HEK293T (cell line): Measurements from ENCODE around the gene FAM216A.

Experiments
- ARNT ChIP-seq: fragments of 450-650 bp; IDR thresholded peaks from 2 replicates; pipeline ENCODE4 v1.6.1; 2017; ENCODE audit warnings: mild to moderate bottlenecking
- BHLHE40 ChIP-seq: fragments of 450-650 bp; IDR thresholded peaks from 2 replicates; pipeline ENCODE4 v1.6.1; 2016; ENCODE audit warnings: mild to moderate bottlenecking, moderate library complexity, borderline replicate concordance
- ELF4 ChIP-seq: fragments of 450-650 bp; IDR thresholded peaks from 2 replicates; pipeline ENCODE4 v1.6.1; 2017; ENCODE audit warnings: antibody characterized with exemption
- FOXA1 ChIP-seq: fragments of 450-650 bp; IDR thresholded peaks from 2 replicates; pipeline ENCODE4 v1.6.1; 2016; ENCODE audit warnings: mild to moderate bottlenecking
- FOXK2 ChIP-seq: fragments of 450-650 bp; IDR thresholded peaks from 2 replicates; pipeline ENCODE4 v1.6.1; 2016; ENCODE audit warnings: mild to moderate bottlenecking
- FOXM1 ChIP-seq: fragments of 450-650 bp; IDR thresholded peaks from 2 replicates; pipeline ENCODE4 v1.6.1; 2017; ENCODE audit warnings: mild to moderate bottlenecking, borderline replicate concordance
- HDGF ChIP-seq: fragments of 450-650 bp; IDR thresholded peaks from 2 replicates; pipeline ENCODE4 v1.6.1; 2017; ENCODE audit warnings: antibody characterized with exemption, borderline replicate concordance
- LEF1 ChIP-seq: fragments of 450-650 bp; IDR thresholded peaks from 2 replicates; pipeline ENCODE4 v1.6.1; 2017; ENCODE audit warnings: mild to moderate bottlenecking, borderline replicate concordance
- NFRKB ChIP-seq: fragments of 450-650 bp; IDR thresholded peaks from 2 replicates; pipeline ENCODE4 v1.6.1; 2016; ENCODE audit warnings: mild to moderate bottlenecking, moderate library complexity
- SP1 ChIP-seq: fragments of 450-650 bp; IDR thresholded peaks from 2 replicates; pipeline ENCODE4 v1.6.1; 2017
- SUZ12 ChIP-seq: fragments of 450-650 bp; IDR thresholded peaks from 2 replicates; pipeline ENCODE4 v1.6.1; 2016; ENCODE audit warnings: mild to moderate bottlenecking
- TARDBP ChIP-seq: fragments of 450-650 bp; IDR thresholded peaks from 2 replicates; pipeline ENCODE4 v1.6.1; 2016
- TF ChIP-seq, protein P1 (sequence below): fragments of 450-650 bp; IDR thresholded peaks from 2 replicates; pipeline ENCODE4 v1.6.1; 2016

DNA sequence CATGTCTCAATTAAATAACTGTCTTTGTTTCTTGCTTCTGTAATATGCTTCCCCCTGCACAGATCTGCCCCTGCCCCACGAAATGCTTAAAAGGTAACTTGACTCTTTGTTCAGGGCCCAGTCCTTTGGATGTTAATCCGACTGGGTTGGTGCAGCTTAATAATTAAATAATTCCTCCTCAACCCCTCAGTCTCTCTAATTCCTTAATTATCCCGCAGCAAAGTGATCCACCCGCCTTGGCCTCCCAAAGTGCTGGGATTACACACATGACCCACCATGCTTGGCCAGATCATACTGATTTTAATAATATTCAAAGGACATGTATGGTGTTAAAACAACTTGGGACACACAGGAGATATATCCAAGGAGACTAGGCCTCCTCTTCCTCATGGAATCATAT, 46.9 kb upstream of the FAM216A start:
- no peak for TF ChIP-seq TARDBP
- TF ChIP-seq LEF1 = no peak
- TF ChIP-seq HDGF = no peak
- no peak for TF ChIP-seq SP1
- TF ChIP-seq FOXM1 = no peak
- no peak for TF ChIP-seq FOXK2
- TF ChIP-seq, protein P1, sequence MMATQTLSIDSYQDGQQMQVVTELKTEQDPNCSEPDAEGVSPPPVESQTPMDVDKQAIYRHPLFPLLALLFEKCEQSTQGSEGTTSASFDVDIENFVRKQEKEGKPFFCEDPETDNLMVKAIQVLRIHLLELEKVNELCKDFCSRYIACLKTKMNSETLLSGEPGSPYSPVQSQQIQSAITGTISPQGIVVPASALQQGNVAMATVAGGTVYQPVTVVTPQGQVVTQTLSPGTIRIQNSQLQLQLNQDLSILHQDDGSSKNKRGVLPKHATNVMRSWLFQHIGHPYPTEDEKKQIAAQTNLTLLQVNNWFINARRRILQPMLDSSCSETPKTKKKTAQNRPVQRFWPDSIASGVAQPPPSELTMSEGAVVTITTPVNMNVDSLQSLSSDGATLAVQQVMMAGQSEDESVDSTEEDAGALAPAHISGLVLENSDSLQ = no peak
- no peak for TF ChIP-seq NFRKB
- TF ChIP-seq ELF4 = no peak
- no peak for TF ChIP-seq ARNT
- no peak for TF ChIP-seq FOXA1
- no peak for TF ChIP-seq SUZ12
- TF ChIP-seq BHLHE40 = no peak
